WTC11 (cell line): ENCODE results near the gene VTI1A. TPM values are rescaled to one million over a fixed set of nuclear protein-coding genes. Genes with fewer than 3 reads are reported as not detected.

Experiments used
- ATAC-seq: fragments of 200-7000 bp; cut with Tn5 transposase; 2 replicates; pipeline ENCODE4 v1.10.0; 2021; ENCODE audit warnings: mild to moderate bottlenecking, moderate library complexity
- CTCF ChIA-PET: fragments of 300-600 bp; sonication (Branson Sonifier 250); formaldehyde crosslinking; loops from one replicate; lab custom pipeline; 2021; ENCODE audit warnings: antibody characterized with exemption; lab: Charles Lee
- POLR2A ChIA-PET: fragments of 350-600 bp; sonication (Branson Sonifier 250); formaldehyde crosslinking; loops from one replicate; lab custom pipeline; 2021; ENCODE audit warnings: antibody characterized with exemption; lab: Charles Lee
- DNase-seq: peaks from one replicate; pipeline ENCODE4 v3.0.0; 2021; ENCODE audit warnings: low spot score
- H3K27ac Mint-ChIP-seq: 2 replicates; pipeline ENCODE4 v1.8.0; 2021; ENCODE audit warnings: mixed read lengths
- H3K27me3 Mint-ChIP-seq: 2 replicates; pipeline ENCODE4 v1.8.0; 2021; ENCODE audit warnings: low read depth, mild to moderate bottlenecking, moderate library complexity, mixed read lengths
- H3K36me3 Mint-ChIP-seq: 2 replicates; pipeline ENCODE4 v1.8.0; 2021; ENCODE audit warnings: mixed read lengths
- H3K4me1 Mint-ChIP-seq: 2 replicates; pipeline ENCODE4 v1.8.0; 2022; ENCODE audit warnings: mixed read lengths
- H3K4me3 Mint-ChIP-seq: 2 replicates; pipeline ENCODE4 v1.8.0; 2021; ENCODE audit warnings: mild to moderate bottlenecking, moderate library complexity, mixed read lengths
- H3K9me3 Mint-ChIP-seq: 2 replicates; pipeline ENCODE4 v1.8.0; 2021; ENCODE audit warnings: mixed read lengths
- ATF1 ChIP-seq: sonication (generic); formaldehyde crosslinking; IDR thresholded peaks from 2 replicates; pipeline ENCODE4 v1.8.1; 2023; ENCODE audit warnings: mild to moderate bottlenecking, moderate library complexity, missing genetic modification reagents
- ELF4 ChIP-seq: sonication (generic); formaldehyde crosslinking; IDR thresholded peaks from 2 replicates; pipeline ENCODE4 v1.8.1; 2022; ENCODE audit warnings: low read depth, mild to moderate bottlenecking, moderate library complexity, missing genetic modification reagents
- FOXK1 ChIP-seq: sonication (generic); formaldehyde crosslinking; IDR thresholded peaks from 2 replicates; pipeline ENCODE4 v1.8.0; 2022; ENCODE audit warnings: mild to moderate bottlenecking, moderate library complexity, missing genetic modification reagents
- FOXP1 ChIP-seq: sonication (generic); formaldehyde crosslinking; IDR thresholded peaks from 2 replicates; pipeline ENCODE4 v1.8.0; 2022; ENCODE audit warnings: missing genetic modification reagents, mild to moderate bottlenecking, moderate library complexity, borderline replicate concordance
- IRF2 ChIP-seq: sonication (generic); formaldehyde crosslinking; IDR thresholded peaks from 2 replicates; pipeline ENCODE4 v1.8.0; 2022; ENCODE audit warnings: low read depth, missing genetic modification reagents, borderline replicate concordance
- NR3C1 ChIP-seq: sonication (generic); formaldehyde crosslinking; conservative IDR thresholded peaks from 2 replicates; pipeline ENCODE4 v1.8.1; 2023; ENCODE audit warnings: low read depth, mild to moderate bottlenecking, missing genetic modification reagents
- OVOL2 ChIP-seq: fragments of 250-450 bp; sonication (Bioruptor Pico); IDR thresholded peaks from 2 replicates; pipeline ENCODE4 v1.9.0; 2021; ENCODE audit warnings: mild to moderate bottlenecking, borderline replicate concordance
- RELA ChIP-seq: sonication (generic); formaldehyde crosslinking; IDR thresholded peaks from 2 replicates; pipeline ENCODE4 v1.8.1; 2022; ENCODE audit warnings: missing genetic modification reagents, mild to moderate bottlenecking, borderline replicate concordance
- TCF7 ChIP-seq: sonication (generic); formaldehyde crosslinking; IDR thresholded peaks from 2 replicates; pipeline ENCODE4 v1.8.0; 2022; ENCODE audit warnings: mild to moderate bottlenecking, low read depth, missing genetic modification reagents, moderate library complexity
- TEAD4 ChIP-seq: sonication (generic); formaldehyde crosslinking; IDR thresholded peaks from 2 replicates; pipeline ENCODE4 v1.8.0; 2022; ENCODE audit warnings: mild to moderate bottlenecking, missing genetic modification reagents
- ZNF396 ChIP-seq: fragments of 250-450 bp; sonication (Bioruptor Pico); IDR thresholded peaks from 2 replicates; pipeline ENCODE4 v1.8.0; 2021; ENCODE audit warnings: mild to moderate bottlenecking, moderate library complexity, borderline replicate concordance
- ZNF671 ChIP-seq: fragments of 250-450 bp; sonication (Bioruptor Pico); IDR thresholded peaks from 2 replicates; pipeline ENCODE4 v1.8.0; 2021; ENCODE audit warnings: mild to moderate bottlenecking
- total RNA-seq: library from RNA; stranded (reverse); gene quantifications from 3 replicates; pipeline ENCODE4 v1.2.3, GENCODE V29; 2021
- TF ChIP-seq, protein P1 (sequence below): sonication (generic); formaldehyde crosslinking; IDR thresholded peaks from 2 replicates; pipeline ENCODE4 v1.8.0; 2023; ENCODE audit warnings: mild to moderate bottlenecking, missing genetic modification reagents
- TF ChIP-seq, protein P2 (sequence below): fragments of 250-450 bp; sonication (Bioruptor Pico); conservative IDR thresholded peaks from 2 replicates; pipeline ENCODE4 v1.9.0; 2021; ENCODE audit warnings: mild to moderate bottlenecking
- TF ChIP-seq, protein P3 (sequence below): sonication (generic); formaldehyde crosslinking; IDR thresholded peaks from 2 replicates; pipeline ENCODE4 v1.8.1; 2022; ENCODE audit warnings: low read depth, missing genetic modification reagents, borderline replicate concordance
- TF ChIP-seq, protein P4 (sequence below): sonication (generic); formaldehyde crosslinking; conservative IDR thresholded peaks from 2 replicates; pipeline ENCODE4 v1.8.1; 2022; ENCODE audit warnings: mild to moderate bottlenecking, missing genetic modification reagents
- TF ChIP-seq, protein P5 (sequence below): fragments of 250-450 bp; sonication (Bioruptor Pico); IDR thresholded peaks from 2 replicates; pipeline ENCODE4 v1.8.0; 2021; ENCODE audit warnings: mild to moderate bottlenecking
- TF ChIP-seq, protein P6 (sequence below): sonication (generic); formaldehyde crosslinking; IDR thresholded peaks from 2 replicates; pipeline ENCODE4 v1.8.0; 2022; ENCODE audit warnings: mild to moderate bottlenecking, missing genetic modification reagents
- TF ChIP-seq, protein P7 (sequence below): sonication (generic); formaldehyde crosslinking; IDR thresholded peaks from 2 replicates; pipeline ENCODE4 v1.8.1; 2023; ENCODE audit warnings: mild to moderate bottlenecking, missing genetic modification reagents

VTI1A gene
- total RNA-seq, 1 experiment from 2014 or later, result 20.1 TPM

DNA sequence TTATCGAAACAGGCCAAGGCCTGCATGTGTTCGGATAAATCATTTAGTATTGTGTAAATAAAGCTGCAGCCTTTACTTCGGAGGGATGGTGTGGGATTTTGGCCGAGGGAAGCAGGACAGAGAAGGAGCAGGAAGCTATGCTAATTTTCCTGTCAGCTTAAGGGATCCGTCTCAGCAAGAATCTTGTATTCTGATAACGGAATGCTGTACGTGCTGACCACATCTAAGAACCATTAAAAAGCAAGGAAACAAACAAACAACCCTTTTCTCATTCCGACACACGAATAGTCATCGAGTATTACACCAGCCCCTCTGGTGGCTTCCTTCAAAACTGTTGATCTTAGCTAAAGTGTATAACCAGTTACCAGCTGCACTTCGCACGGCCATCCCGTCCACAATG is 369.9 kb downstream of the VTI1A start:
- CTCF ChIA-PET, result interaction anchor here (0.5 to 0.6 kb wide), 2 partner anchors 16 to 350 kb away, joined by 3 read pairs; no protein-coding TSS in a partner anchor
- peaks cover 66% of the 10 kb centered on the region for H3K4me1 Mint-ChIP-seq
- H3K4me3 Mint-ChIP-seq, result no peak overlapping the region
- ATAC-seq (no peak), DNase-seq (no peak)
- peaks cover 44% of the 10 kb centered on the region for H3K27me3 Mint-ChIP-seq
- POLR2A ChIA-PET, result interaction anchor here (0.7 kb wide), 1 partner anchor 16 kb away, joined by 3 read pairs; no protein-coding TSS in a partner anchor
- H3K36me3 Mint-ChIP-seq, result no peaks in the 10 kb centered on the region
- H3K9me3 Mint-ChIP-seq, result 0 out of 2 replicates have a peak, but pooled peaks cover 5% of the 10 kb centered on the region
- no peak overlapping the region for H3K27ac Mint-ChIP-seq
- TF ChIP-seq ATF1 (CRISPR knock-in tag), result no peak
- TF ChIP-seq ZNF396 (CRISPR knock-in tag), result no peak
- TF ChIP-seq, protein P1, sequence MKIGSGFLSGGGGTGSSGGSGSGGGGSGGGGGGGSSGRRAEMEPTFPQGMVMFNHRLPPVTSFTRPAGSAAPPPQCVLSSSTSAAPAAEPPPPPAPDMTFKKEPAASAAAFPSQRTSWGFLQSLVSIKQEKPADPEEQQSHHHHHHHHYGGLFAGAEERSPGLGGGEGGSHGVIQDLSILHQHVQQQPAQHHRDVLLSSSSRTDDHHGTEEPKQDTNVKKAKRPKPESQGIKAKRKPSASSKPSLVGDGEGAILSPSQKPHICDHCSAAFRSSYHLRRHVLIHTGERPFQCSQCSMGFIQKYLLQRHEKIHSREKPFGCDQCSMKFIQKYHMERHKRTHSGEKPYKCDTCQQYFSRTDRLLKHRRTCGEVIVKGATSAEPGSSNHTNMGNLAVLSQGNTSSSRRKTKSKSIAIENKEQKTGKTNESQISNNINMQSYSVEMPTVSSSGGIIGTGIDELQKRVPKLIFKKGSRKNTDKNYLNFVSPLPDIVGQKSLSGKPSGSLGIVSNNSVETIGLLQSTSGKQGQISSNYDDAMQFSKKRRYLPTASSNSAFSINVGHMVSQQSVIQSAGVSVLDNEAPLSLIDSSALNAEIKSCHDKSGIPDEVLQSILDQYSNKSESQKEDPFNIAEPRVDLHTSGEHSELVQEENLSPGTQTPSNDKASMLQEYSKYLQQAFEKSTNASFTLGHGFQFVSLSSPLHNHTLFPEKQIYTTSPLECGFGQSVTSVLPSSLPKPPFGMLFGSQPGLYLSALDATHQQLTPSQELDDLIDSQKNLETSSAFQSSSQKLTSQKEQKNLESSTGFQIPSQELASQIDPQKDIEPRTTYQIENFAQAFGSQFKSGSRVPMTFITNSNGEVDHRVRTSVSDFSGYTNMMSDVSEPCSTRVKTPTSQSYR (CRISPR knock-in tag), result no peak
- TF ChIP-seq, protein P2, sequence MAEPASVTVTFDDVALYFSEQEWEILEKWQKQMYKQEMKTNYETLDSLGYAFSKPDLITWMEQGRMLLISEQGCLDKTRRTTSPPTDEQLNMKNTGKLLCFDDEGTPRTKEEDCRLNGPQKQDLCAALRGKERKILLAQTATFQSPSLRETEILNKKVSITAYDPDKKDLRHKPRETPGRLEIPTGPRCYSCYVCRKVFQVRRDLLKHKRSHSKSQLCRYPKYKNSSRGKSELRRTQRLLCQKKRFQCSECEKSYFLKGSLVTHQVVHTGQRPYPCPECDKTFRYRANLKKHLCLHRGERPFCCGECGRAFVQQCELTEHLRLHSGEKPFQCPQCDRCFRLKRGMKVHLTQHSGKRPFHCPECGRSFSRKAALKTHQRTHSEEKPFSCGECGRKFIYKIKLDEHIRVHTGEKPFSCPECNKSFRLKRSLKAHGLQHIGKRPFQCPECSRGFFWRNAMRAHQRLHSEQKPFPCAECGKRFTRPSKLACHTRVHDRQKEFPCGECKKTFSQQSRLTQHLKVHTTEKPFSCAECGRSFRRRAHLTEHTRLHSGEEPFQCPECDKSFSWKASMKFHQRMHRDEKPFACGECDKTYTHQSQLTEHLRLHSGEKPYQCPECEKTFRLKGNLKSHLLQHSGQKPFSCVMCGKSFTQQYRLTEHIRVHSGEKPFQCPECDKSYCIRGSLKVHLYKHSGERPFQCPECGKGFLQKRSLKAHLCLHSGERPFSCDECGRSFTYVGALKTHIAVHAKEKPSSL (CRISPR knock-in tag), result no peak
- TF ChIP-seq ZNF671 (CRISPR knock-in tag), result no peak
- TF ChIP-seq ELF4 (CRISPR knock-in tag), result no peak
- TF ChIP-seq, protein P3, sequence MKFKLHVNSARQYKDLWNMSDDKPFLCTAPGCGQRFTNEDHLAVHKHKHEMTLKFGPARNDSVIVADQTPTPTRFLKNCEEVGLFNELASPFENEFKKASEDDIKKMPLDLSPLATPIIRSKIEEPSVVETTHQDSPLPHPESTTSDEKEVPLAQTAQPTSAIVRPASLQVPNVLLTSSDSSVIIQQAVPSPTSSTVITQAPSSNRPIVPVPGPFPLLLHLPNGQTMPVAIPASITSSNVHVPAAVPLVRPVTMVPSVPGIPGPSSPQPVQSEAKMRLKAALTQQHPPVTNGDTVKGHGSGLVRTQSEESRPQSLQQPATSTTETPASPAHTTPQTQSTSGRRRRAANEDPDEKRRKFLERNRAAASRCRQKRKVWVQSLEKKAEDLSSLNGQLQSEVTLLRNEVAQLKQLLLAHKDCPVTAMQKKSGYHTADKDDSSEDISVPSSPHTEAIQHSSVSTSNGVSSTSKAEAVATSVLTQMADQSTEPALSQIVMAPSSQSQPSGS, result no peak
- TF ChIP-seq OVOL2 (CRISPR knock-in tag), result no peak
- TF ChIP-seq, protein P4, sequence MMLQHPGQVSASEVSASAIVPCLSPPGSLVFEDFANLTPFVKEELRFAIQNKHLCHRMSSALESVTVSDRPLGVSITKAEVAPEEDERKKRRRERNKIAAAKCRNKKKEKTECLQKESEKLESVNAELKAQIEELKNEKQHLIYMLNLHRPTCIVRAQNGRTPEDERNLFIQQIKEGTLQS (CRISPR knock-in tag), result no peak
- TF ChIP-seq, protein P5, sequence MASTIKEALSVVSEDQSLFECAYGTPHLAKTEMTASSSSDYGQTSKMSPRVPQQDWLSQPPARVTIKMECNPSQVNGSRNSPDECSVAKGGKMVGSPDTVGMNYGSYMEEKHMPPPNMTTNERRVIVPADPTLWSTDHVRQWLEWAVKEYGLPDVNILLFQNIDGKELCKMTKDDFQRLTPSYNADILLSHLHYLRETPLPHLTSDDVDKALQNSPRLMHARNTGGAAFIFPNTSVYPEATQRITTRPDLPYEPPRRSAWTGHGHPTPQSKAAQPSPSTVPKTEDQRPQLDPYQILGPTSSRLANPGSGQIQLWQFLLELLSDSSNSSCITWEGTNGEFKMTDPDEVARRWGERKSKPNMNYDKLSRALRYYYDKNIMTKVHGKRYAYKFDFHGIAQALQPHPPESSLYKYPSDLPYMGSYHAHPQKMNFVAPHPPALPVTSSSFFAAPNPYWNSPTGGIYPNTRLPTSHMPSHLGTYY (CRISPR knock-in tag), result no peak
- TF ChIP-seq NR3C1 (CRISPR knock-in tag), result no peak
- TF ChIP-seq IRF2 (CRISPR knock-in tag), result no peak
- TF ChIP-seq RELA (CRISPR knock-in tag), result no peak
- no peak for TF ChIP-seq FOXK1 (CRISPR knock-in tag)
- no peak for TF ChIP-seq TCF7
- TF ChIP-seq, protein P6, sequence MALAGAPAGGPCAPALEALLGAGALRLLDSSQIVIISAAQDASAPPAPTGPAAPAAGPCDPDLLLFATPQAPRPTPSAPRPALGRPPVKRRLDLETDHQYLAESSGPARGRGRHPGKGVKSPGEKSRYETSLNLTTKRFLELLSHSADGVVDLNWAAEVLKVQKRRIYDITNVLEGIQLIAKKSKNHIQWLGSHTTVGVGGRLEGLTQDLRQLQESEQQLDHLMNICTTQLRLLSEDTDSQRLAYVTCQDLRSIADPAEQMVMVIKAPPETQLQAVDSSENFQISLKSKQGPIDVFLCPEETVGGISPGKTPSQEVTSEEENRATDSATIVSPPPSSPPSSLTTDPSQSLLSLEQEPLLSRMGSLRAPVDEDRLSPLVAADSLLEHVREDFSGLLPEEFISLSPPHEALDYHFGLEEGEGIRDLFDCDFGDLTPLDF (CRISPR knock-in tag), result no peak
- TF ChIP-seq TEAD4 (CRISPR knock-in tag), result no peak
- TF ChIP-seq FOXP1 (CRISPR knock-in tag), result no peak
- TF ChIP-seq, protein P7, sequence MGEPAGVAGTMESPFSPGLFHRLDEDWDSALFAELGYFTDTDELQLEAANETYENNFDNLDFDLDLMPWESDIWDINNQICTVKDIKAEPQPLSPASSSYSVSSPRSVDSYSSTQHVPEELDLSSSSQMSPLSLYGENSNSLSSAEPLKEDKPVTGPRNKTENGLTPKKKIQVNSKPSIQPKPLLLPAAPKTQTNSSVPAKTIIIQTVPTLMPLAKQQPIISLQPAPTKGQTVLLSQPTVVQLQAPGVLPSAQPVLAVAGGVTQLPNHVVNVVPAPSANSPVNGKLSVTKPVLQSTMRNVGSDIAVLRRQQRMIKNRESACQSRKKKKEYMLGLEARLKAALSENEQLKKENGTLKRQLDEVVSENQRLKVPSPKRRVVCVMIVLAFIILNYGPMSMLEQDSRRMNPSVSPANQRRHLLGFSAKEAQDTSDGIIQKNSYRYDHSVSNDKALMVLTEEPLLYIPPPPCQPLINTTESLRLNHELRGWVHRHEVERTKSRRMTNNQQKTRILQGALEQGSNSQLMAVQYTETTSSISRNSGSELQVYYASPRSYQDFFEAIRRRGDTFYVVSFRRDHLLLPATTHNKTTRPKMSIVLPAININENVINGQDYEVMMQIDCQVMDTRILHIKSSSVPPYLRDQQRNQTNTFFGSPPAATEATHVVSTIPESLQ (CRISPR knock-in tag), result no peak
